SK-N-SH (cell line): ENCODE results near the gene KCNT1. TPM values are rescaled to one million over a fixed set of nuclear protein-coding genes. Genes with fewer than 3 reads are reported as not detected.

Source experiments
- CTCF ChIA-PET: fragments of 300-600, 350-600 bp; formaldehyde crosslinking; extraction: SDS; loops from one replicate; lab custom pipeline; 2021; lab: Yijun Ruan, JAX
- POLR2A ChIA-PET: fragments of 350-600 bp; sonication (Branson Sonifier 250); formaldehyde crosslinking; extraction: SDS; loops from one replicate; lab custom pipeline; 2020; ENCODE audit warnings: antibody characterized with exemption, inconsistent platforms; lab: Yijun Ruan, JAX
- DNase-seq: peaks from one replicate; pipeline ENCODE4 v3.0.0; 2012
- H2AFZ ChIP-seq: fragments of 200-600 bp; sonication (generic); 2 replicates; pipeline ENCODE4 v1.8.1; 2016; ENCODE audit warnings: antibody characterized with exemption, mild to moderate bottlenecking, low read depth
- H3F3A ChIP-seq: fragments of 200-600 bp; sonication (generic); replicated peaks from 2 replicates; pipeline ENCODE3; 2016; ENCODE audit warnings: antibody characterized with exemption, mild to moderate bottlenecking; ENCODE audit not compliant: insufficient read depth
- H3K27ac ChIP-seq, 2 experiments: fragments of 200-500 bp in 1 of 2; fragments of 200-600 bp in 1 of 2; sonication (Bioruptor generic) in 1 of 2; sonication (generic), shearing (Covaris generic) in 1 of 2; 2 replicates each; pipeline versions ENCODE4 v1.5.1 to v1.6.1; 2014 to 2016; ENCODE audit warnings: low read depth in 2 of 2, inconsistent platforms in 1 of 2, low read length in 1 of 2, mild to moderate bottlenecking in 1 of 2, mixed read lengths in 1 of 2
- H3K27me3 ChIP-seq: fragments of 200-600 bp; sonication (generic), shearing (Covaris generic); 2 replicates; pipeline ENCODE4 v1.6.1; 2016; ENCODE audit warnings: mixed run types; ENCODE audit not compliant: insufficient read depth
- H3K36me3 ChIP-seq, 2 experiments: fragments of 200-500 bp in 1 of 2; fragments of 200-600 bp in 1 of 2; sonication (Bioruptor generic) in 1 of 2; sonication (generic) in 1 of 2; replicated peaks in 1 of 2; 2 replicates each; pipeline versions ENCODE3 to v1.5.1; 2014 to 2016; ENCODE audit warnings: low read length in 1 of 2, mild to moderate bottlenecking in 1 of 2; ENCODE audit not compliant: insufficient read depth in 2 of 2, control insufficient read depth in 1 of 2
- H3K4me1 ChIP-seq, 2 experiments: fragments of 200-500 bp in 1 of 2; fragments of 200-600 bp in 1 of 2; sonication (Bioruptor generic) in 1 of 2; sonication (generic), shearing (Covaris generic) in 1 of 2; 2 replicates each; pipeline versions ENCODE4 v1.5.1 to v1.6.1; 2014 to 2016; ENCODE audit warnings: low read depth in 1 of 2, low read length in 1 of 2, mixed run types in 1 of 2; ENCODE audit not compliant: insufficient read depth in 2 of 2, control insufficient read depth in 1 of 2
- H3K4me2 ChIP-seq: fragments of 200-600 bp; sonication (generic), shearing (Covaris generic); 2 replicates; pipeline ENCODE4 v1.6.1; 2017; ENCODE audit warnings: mixed run types
- H3K4me3 ChIP-seq, 2 experiments: fragments of 200-500 bp in 1 of 2; fragments of 200-600 bp in 1 of 2; sonication (Bioruptor generic) in 1 of 2; sonication (generic), shearing (Covaris generic) in 1 of 2; 2 replicates each; pipeline versions ENCODE4 v1.5.1 to v1.8.1; 2014 to 2016; ENCODE audit warnings: low read depth in 2 of 2, inconsistent platforms in 1 of 2, low read length in 1 of 2, mild to moderate bottlenecking in 1 of 2, mixed read lengths in 1 of 2, moderate library complexity in 1 of 2
- H3K79me2 ChIP-seq: fragments of 200-600 bp; sonication (generic); 2 replicates; pipeline ENCODE4 v1.8.1; 2017; ENCODE audit warnings: mild to moderate bottlenecking; ENCODE audit not compliant: insufficient read depth
- H3K9ac ChIP-seq: fragments of 200-600 bp; sonication (generic); 2 replicates; pipeline ENCODE4 v1.6.1; 2017; ENCODE audit warnings: mixed run types
- H3K9me2 ChIP-seq: fragments of 200-600 bp; sonication (generic); 2 replicates; pipeline ENCODE4 v1.6.1; 2017; ENCODE audit warnings: mixed run types
- H3K9me3 ChIP-seq: fragments of 200-600 bp; sonication (generic); 2 replicates; pipeline ENCODE4 v1.6.1; 2017; ENCODE audit warnings: mixed run types, mild to moderate bottlenecking, moderate library complexity
- H4K20me1 ChIP-seq: fragments of 200-600 bp; sonication (generic); 2 replicates; pipeline ENCODE4 v1.6.1; 2017; ENCODE audit warnings: mild to moderate bottlenecking, mixed run types; ENCODE audit not compliant: insufficient read depth
- CHD2 ChIP-seq: fragments of 150-350 bp; IDR thresholded peaks from 2 replicates; pipeline ENCODE4 v1.6.1; 2018; ENCODE audit warnings: low read length; ENCODE audit not compliant: partially characterized antibody
- ELF1 ChIP-seq: IDR thresholded peaks from 2 replicates; pipeline ENCODE4 v1.4.0; 2012
- EP300 ChIP-seq, 2 experiments: IDR thresholded peaks; 2 replicates each; pipeline versions ENCODE4 v1.4.0 to v1.6.1; 2012; ENCODE audit warnings: borderline replicate concordance in 1 of 2, low read depth in 1 of 2, low read length in 1 of 2
- EZH2phosphoT487 ChIP-seq: fragments of 200-600 bp; sonication (generic); IDR thresholded peaks from 2 replicates; pipeline ENCODE4 v1.6.1; 2017; ENCODE audit warnings: low read depth, mixed run types, mild to moderate bottlenecking, antibody characterized with exemption, moderate library complexity, borderline replicate concordance
- FOXJ3 ChIP-seq: sonication (generic); formaldehyde crosslinking; IDR thresholded peaks from 2 replicates; pipeline ENCODE4 v1.5.1; 2020; ENCODE audit warnings: mild to moderate bottlenecking, missing genetic modification reagents
- FOXM1 ChIP-seq: IDR thresholded peaks from 2 replicates; pipeline ENCODE4 v1.4.0; 2012; ENCODE audit warnings: low read depth, mild to moderate bottlenecking
- GATA2 ChIP-seq: sonication (generic); formaldehyde crosslinking; IDR thresholded peaks from 2 replicates; pipeline ENCODE4 v1.5.0; 2020; ENCODE audit warnings: mild to moderate bottlenecking, missing genetic modification reagents
- JUND ChIP-seq: IDR thresholded peaks from 2 replicates; pipeline ENCODE4 v1.4.0; 2012
- MEF2A ChIP-seq: IDR thresholded peaks from 2 replicates; pipeline ENCODE4 v1.4.0; 2012; ENCODE audit warnings: low read depth, borderline replicate concordance
- MXI1 ChIP-seq: IDR thresholded peaks from 2 replicates; pipeline ENCODE4 v1.6.1; 2012; ENCODE audit warnings: mild to moderate bottlenecking, low read depth, low read length, improper control_type of control experiment
- RCOR1 ChIP-seq: fragments of 150-350 bp; IDR thresholded peaks from 2 replicates; pipeline ENCODE4 v1.6.1; 2017; ENCODE audit warnings: antibody characterized with exemption, low read length
- RFX5 ChIP-seq: IDR thresholded peaks from 2 replicates; pipeline ENCODE4 v1.6.1; 2012; ENCODE audit warnings: mild to moderate bottlenecking, improper control_type of control experiment, low read length
- SIN3A ChIP-seq: IDR thresholded peaks from 2 replicates; pipeline ENCODE4 v1.6.1; 2012; ENCODE audit warnings: low read depth, mild to moderate bottlenecking, low read length, moderate library complexity, borderline replicate concordance
- TAF1 ChIP-seq: IDR thresholded peaks from 2 replicates; pipeline ENCODE4 v1.6.1; 2012; ENCODE audit warnings: low read depth, mild to moderate bottlenecking, low read length, moderate library complexity, borderline replicate concordance
- TEAD4 ChIP-seq: IDR thresholded peaks from 2 replicates; pipeline ENCODE4 v1.4.0; 2012; ENCODE audit warnings: mild to moderate bottlenecking, borderline replicate concordance; ENCODE audit not compliant: insufficient read depth
- USF1 ChIP-seq: IDR thresholded peaks from 2 replicates; pipeline ENCODE4 v1.4.0; 2012; ENCODE audit warnings: low read depth, borderline replicate concordance
- USF2 ChIP-seq: fragments of 150-350 bp; IDR thresholded peaks from 2 replicates; pipeline ENCODE4 v1.6.1; 2017; ENCODE audit warnings: antibody characterized with exemption, low read length, low read depth, borderline replicate concordance
- YY1 ChIP-seq: IDR thresholded peaks from 2 replicates; pipeline ENCODE4 v1.4.0; 2012; ENCODE audit warnings: low read depth, mild to moderate bottlenecking
- WGBS: methylation state at CpG from one replicate; pipeline ENCODE4 v1.1.6; 2017; ENCODE audit warnings: low lambda C conversion rate; 5-methylcytosine and 5-hydroxymethylcytosine counted together
- polyA plus RNA-seq, 3 experiments: library from polyadenylated mRNA; depleted of rRNA; stranded (reverse); fragments of >200 nt; gene quantifications; 2 replicates each; pipeline ENCODE4 v1.2.3, GENCODE V29; 2012

The KCNT1 gene
- polyA plus RNA-seq, 1 of the 3 experiments (the other 2 are of a cell fraction), result 0.08 TPM

GRCh38 chr9:135743546-135744332 lies 41.8 kb downstream of the KCNT1 start:
- DNase-seq, result no peak
- H3F3A ChIP-seq, result no peaks in the 10 kb centered on the region
- H2AFZ ChIP-seq, result no peak overlapping the region
- H4K20me1 ChIP-seq, result no peaks in the 10 kb centered on the region
- TF ChIP-seq EP300 (IDR thresholded peaks at IDR 0.05; ENCODE audit: borderline replicate concordance in 1 of 2, low read depth in 1 of 2, low read length in 1 of 2), result no peak
- TF ChIP-seq CHD2, result no peak
- no peak for TF ChIP-seq RFX5
- no peak for TF ChIP-seq RCOR1
- H3K9me3 ChIP-seq, result no peaks in the 10 kb centered on the region
- POLR2A ChIA-PET, result no interaction called here
- no peaks in the 10 kb centered on the region for H3K4me1 ChIP-seq
- CTCF ChIA-PET, result interaction anchor here (1.2 kb wide), 1 partner anchor 42 kb away, joined by 4 read pairs; the partner anchor contains the start of gene KCNT1
- 69% methylated on average over 13 of the region's 25 CpGs for WGBS
- H3K36me3 ChIP-seq, result no peaks in the 10 kb centered on the region
- no peak overlapping the region for H3K9ac ChIP-seq
- H3K9me2 ChIP-seq, result no peaks in the 10 kb centered on the region
- no peak overlapping the region for H3K27ac ChIP-seq
- no peaks in the 10 kb centered on the region for H3K27me3 ChIP-seq
- no peak overlapping the region for H3K4me3 ChIP-seq
- H3K79me2 ChIP-seq, result no peaks in the 10 kb centered on the region
- no peak overlapping the region for H3K4me2 ChIP-seq

GRCh38 chr9:135744333-135745070 lies 42.5 kb downstream of the KCNT1 start:
- TF ChIP-seq USF1 (no peak), MEF2A (no peak), YY1 (no peak), JUND (no peak), USF2 (no peak), MXI1 (no peak), TEAD4 (no peak), EP300 (IDR thresholded peaks at IDR 0.05; ENCODE audit: borderline replicate concordance in 1 of 2, low read depth in 1 of 2, low read length in 1 of 2) (no peak), ELF1 (no peak), FOXM1 (no peak), EZH2phosphoT487 (no peak), TAF1 (no peak), SIN3A (no peak), CHD2 (no peak), FOXJ3 (CRISPR knock-in tag) (no peak), GATA2 (CRISPR knock-in tag) (no peak)
- 60% methylated on average over 20 of the region's 33 CpGs for WGBS
- H3K9me2 ChIP-seq, result no peaks in the 10 kb centered on the region
- H3K9me3 ChIP-seq, result no peaks in the 10 kb centered on the region
- no peak overlapping the region for H3K4me2 ChIP-seq
- CTCF ChIA-PET, result interaction anchor here (1.2 kb wide), 1 partner anchor 43 kb away, joined by 4 read pairs; the partner anchor contains the start of gene KCNT1
- H3K4me1 ChIP-seq, result no peaks in the 10 kb centered on the region
- POLR2A ChIA-PET, result no interaction called here
- no peak overlapping the region for H3K27ac ChIP-seq
- H2AFZ ChIP-seq, result no peak overlapping the region
- H3K27me3 ChIP-seq, result no peaks in the 10 kb centered on the region
- no peak overlapping the region for H3K9ac ChIP-seq
- no peaks in the 10 kb centered on the region for H3K36me3 ChIP-seq
- no peaks in the 10 kb centered on the region for H3F3A ChIP-seq
- H4K20me1 ChIP-seq, result no peaks in the 10 kb centered on the region
- no peaks in the 10 kb centered on the region for H3K79me2 ChIP-seq
- H3K4me3 ChIP-seq, result no peak overlapping the region
- DNase-seq, result no peak
